Measurements from ENCODE around the gene B4GALNT2.

B4GALNT2 gene

GRCh38 chr17:49225554-49226236, 93.1 kb downstream of the B4GALNT2 start:
- no peak overlapping the region for H3K4me3 ChIP-seq (replicated peaks; ENCODE audit: insufficient read depth, low read length)
- DNase-seq (ENCODE audit: low read depth in 1 of 2, low spot score in 1 of 2) = no peak
- TF ChIP-seq GABPA (IDR thresholded peaks at IDR 0.05; ENCODE audit: low read depth) (no peak), SPI1 (IDR thresholded peaks at IDR 0.05; ENCODE audit: borderline replicate concordance, low read depth) (no peak), REST (IDR thresholded peaks at IDR 0.05; ENCODE audit: insufficient replicate concordance, low read depth) (no peak), POLR2AphosphoS5 (IDR thresholded peaks at IDR 0.05; ENCODE audit: low read depth) (no peak), CTCF (IDR thresholded peaks at IDR 0.05; ENCODE audit: insufficient read depth, low read length) (no peak)
- H3K27me3 ChIP-seq (ENCODE audit: insufficient read depth, poor library complexity, severe bottlenecking) = peaks cover 36% of the 10 kb centered on the region
- no peak overlapping the region for H3K27ac ChIP-seq (replicated peaks)
